Stimulated activated CD8-positive, alpha-beta memory T cell treated with anti-CD3 and anti-CD28 coated beads, Interleukin-7, amount 100 ng/mL, for 1 hour (primary cell): ENCODE results near the gene SCAF4.
"Not testable (repeated sequence)": the region's sequence is repeated elsewhere in the genome, so short reads cannot be mapped to it uniquely, and the experiment has no call there.

Source experiments
- DNase-seq, 2 donors: peaks; one replicate each; pipeline ENCODE4 v3.0.0-alpha.2; 2020; ENCODE audit warnings: low read depth in 2 of 2

SCAF4 gene, protein sequence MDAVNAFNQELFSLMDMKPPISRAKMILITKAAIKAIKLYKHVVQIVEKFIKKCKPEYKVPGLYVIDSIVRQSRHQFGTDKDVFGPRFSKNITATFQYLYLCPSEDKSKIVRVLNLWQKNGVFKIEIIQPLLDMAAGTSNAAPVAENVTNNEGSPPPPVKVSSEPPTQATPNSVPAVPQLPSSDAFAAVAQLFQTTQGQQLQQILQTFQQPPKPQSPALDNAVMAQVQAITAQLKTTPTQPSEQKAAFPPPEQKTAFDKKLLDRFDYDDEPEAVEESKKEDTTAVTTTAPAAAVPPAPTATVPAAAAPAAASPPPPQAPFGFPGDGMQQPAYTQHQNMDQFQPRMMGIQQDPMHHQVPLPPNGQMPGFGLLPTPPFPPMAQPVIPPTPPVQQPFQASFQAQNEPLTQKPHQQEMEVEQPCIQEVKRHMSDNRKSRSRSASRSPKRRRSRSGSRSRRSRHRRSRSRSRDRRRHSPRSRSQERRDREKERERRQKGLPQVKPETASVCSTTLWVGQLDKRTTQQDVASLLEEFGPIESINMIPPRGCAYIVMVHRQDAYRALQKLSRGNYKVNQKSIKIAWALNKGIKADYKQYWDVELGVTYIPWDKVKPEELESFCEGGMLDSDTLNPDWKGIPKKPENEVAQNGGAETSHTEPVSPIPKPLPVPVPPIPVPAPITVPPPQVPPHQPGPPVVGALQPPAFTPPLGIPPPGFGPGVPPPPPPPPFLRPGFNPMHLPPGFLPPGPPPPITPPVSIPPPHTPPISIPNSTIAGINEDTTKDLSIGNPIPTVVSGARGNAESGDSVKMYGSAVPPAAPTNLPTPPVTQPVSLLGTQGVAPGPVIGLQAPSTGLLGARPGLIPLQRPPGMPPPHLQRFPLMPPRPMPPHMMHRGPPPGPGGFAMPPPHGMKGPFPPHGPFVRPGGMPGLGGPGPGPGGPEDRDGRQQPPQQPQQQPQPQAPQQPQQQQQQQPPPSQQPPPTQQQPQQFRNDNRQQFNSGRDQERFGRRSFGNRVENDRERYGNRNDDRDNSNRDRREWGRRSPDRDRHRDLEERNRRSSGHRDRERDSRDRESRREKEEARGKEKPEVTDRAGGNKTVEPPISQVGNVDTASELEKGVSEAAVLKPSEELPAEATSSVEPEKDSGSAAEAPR

GRCh38 chr21:31731857-31732596 lies at the start of gene SCAF4:
Gene SCAF4, minus strand, starts transcription at chr21:31732118. Its CDS starts 426 bp downstream, at chr21:31731692.
- peak; percentile 64 to 73 for DNase-seq

DNA sequence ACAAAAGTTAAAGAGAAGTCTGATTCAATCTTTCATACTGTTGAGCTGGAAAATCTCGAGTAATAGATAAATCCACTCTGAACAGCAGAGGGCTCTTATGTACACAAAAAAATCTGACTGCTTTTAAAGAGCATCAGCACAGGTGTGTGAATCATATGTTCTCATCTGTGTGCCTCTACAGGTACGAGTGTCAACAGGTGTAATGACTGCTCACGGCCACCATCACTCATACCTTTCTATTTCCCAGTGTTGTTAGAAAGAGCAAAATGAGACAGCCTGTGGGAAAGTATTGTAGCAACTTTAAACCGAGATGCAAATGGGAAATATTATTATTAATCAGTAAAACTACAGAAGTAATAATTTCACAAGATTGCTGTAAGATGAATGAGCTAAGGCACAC lies 49.0 kb upstream of the SCAF4 start:
- no peak for DNase-seq

- DNase-seq: no peak
Measured at GRCh38 chr21:31778546-31778945, 46.6 kb upstream of the SCAF4 start.

- no peak for DNase-seq
Measured at GRCh38 chr21:31777857-31778256, 45.9 kb upstream of the SCAF4 start.

GRCh38 chr21:31774031-31774430 lies 42.1 kb upstream of the SCAF4 start:
- DNase-seq: no peak

GRCh38 chr21:31772674-31773555 lies 41.0 kb upstream of the SCAF4 start:
- no peak for DNase-seq

DNA sequence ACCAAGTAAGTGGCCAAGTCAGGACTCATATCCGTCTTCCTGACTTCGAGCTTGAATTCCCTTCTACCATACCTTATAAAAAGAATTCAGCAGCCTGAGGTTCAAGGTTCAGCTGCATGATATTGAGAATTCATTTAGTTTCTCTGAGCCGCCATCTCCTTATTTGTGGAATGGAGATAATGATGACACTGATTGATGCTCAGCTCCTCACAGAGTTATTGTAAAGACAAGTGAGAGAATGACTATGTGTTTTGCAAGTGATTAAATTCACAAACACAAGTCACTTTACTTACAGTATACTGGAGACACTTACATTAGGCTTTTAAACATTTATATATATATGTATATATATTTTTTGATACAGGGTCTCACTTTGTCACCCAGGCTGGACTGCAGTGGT lies 39.8 kb upstream of the SCAF4 start:
- DNase-seq: no peak

- no peak for DNase-seq
Measured at GRCh38 chr21:31768710-31769109, 36.8 kb upstream of the SCAF4 start.

DNA sequence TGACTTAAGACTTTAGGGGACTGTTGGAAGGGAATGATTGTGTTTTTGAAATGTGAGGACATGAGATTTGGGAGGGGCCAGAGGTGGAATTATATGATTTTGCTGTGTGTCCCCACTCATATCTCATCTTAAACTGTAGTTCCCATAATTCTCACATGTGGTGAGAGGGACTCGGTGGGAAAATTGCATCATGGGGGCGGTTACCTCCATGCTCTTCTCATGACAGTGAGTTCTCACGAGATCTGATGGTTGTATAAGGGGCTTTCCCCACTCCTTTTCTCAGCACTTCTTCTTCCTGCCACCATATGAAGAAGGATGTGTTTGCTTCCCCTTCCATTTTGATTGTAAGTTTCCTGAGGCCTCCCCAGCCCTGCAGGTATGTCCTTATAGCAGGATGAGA lies 35.0 kb upstream of the SCAF4 start:
- DNase-seq: no peak

- DNase-seq: not testable (repeated sequence)
Measured at GRCh38 chr21:31765850-31766249, 33.9 kb upstream of the SCAF4 start.

- no peak for DNase-seq
Measured at GRCh38 chr21:31760931-31761330, 29.0 kb upstream of the SCAF4 start.

GRCh38 chr21:31756787-31757186 lies 24.9 kb upstream of the SCAF4 start:
- no peak for DNase-seq

DNA sequence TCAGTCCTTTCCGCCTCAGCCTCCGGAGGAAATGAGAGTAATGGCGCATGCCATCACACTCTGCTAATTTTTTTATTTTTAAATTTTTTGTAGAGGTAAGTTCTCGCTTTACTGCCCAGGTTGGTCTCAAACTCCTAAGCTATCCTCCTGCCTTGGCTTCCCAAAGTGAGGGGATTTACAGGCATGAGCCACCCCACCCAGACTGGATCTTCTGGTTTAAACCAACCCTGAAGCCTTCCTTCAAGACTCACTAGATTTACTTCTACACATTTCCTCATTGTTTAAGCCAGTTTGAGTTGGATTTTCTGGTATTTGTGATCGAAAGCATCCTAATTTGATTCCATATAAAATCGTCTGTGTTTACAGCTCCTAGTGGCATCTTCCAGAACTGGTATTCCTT lies 23.1 kb upstream of the SCAF4 start:
- DNase-seq: no peak

- DNase-seq: no peak
Measured at GRCh38 chr21:31754708-31754960, 22.7 kb upstream of the SCAF4 start.

- no peak for DNase-seq
Measured at GRCh38 chr21:31753949-31754707, 22.2 kb upstream of the SCAF4 start.

- DNase-seq: no peak
Measured at GRCh38 chr21:31752967-31753366, 21.0 kb upstream of the SCAF4 start.

DNA sequence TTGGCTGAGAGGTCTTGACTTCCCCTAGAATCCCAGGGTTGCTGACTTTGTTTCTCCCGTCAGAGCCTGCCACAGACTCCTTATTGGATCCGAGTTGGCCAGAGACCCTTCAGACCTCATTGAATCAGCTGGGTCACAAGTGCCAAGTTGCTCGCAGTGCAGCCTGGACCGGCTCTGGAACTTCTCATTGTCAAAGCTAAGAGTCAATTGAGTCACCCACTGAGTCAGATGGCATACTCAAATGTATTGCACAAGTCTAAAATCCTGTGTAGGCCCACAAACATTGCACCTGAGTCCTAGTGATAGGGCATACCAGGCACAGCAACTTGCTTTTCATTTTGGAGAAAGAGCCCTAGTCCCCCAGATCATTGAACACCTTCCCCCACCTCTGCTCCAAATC lies 20.4 kb upstream of the SCAF4 start:
- no peak for DNase-seq

DNA sequence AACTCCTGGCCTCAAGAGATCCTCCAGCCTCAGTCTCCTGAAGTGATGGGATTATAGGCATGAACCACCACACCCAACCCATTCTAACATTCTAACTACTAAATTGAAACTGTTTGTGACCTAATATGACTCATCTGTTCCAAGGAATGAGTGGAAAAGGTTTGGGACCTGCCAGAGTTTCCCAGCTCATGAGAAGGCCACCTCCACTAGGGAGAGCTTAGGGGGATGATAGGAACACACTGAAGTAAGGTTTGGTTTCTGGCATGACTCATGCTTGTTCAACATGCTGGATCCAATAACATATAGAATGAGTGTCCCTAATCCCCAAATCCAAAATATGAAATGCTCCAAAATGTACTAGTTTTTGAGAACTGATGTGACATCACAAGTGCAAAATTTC lies 18.9 kb upstream of the SCAF4 start:
- DNase-seq: no peak

GRCh38 chr21:31744182-31744800 lies 12.4 kb upstream of the SCAF4 start:
- DNase-seq: no peak

GRCh38 chr21:31743712-31744111 lies 11.8 kb upstream of the SCAF4 start:
- no peak for DNase-seq
